22Rv1 (cell line): ENCODE measurements around the gene EXOC4.

Source experiments
- H3K27ac ChIP-seq: fragments of 450-650 bp; 2 replicates; pipeline ENCODE4 v1.5.1; 2017
- CTCF ChIP-seq: fragments of 450-650 bp; IDR thresholded peaks from 2 replicates; pipeline ENCODE4 v1.5.1; 2017; ENCODE audit warnings: mild to moderate bottlenecking
- ZFX ChIP-seq: fragments of 450-650 bp; IDR thresholded peaks from 2 replicates; pipeline ENCODE4 v1.6.1; 2017; ENCODE audit warnings: antibody characterized with exemption, borderline replicate concordance

EXOC4 gene

GRCh38 chr7:133330085-133330484 is 77.2 kb downstream of the EXOC4 start:
- H3K27ac ChIP-seq: no peak overlapping the region
- TF ChIP-seq CTCF: no peak
- TF ChIP-seq ZFX: no peak

- no peak overlapping the region for H3K27ac ChIP-seq
- TF ChIP-seq CTCF (no peak), ZFX (no peak)
These were observed 79.0 kb downstream of the EXOC4 start for GRCh38 chr7:133331861-133332260.

GRCh38 chr7:133339772-133340171 is 86.9 kb downstream of the EXOC4 start:
- H3K27ac ChIP-seq: no peak overlapping the region
- TF ChIP-seq ZFX: no peak
- TF ChIP-seq CTCF: no peak

GRCh38 chr7:133344275-133344674 is 91.4 kb downstream of the EXOC4 start:
- no peak for TF ChIP-seq ZFX
- peak; percentile 37 for TF ChIP-seq CTCF
- H3K27ac ChIP-seq: no peak overlapping the region

- H3K27ac ChIP-seq: no peak overlapping the region
- TF ChIP-seq CTCF: no peak
- TF ChIP-seq ZFX: no peak
These were observed 93.0 kb downstream of the EXOC4 start for GRCh38 chr7:133345690-133346421.

GRCh38 chr7:133348250-133348649 is 95.4 kb downstream of the EXOC4 start:
- no peak overlapping the region for H3K27ac ChIP-seq
- TF ChIP-seq CTCF (no peak), ZFX (no peak)

GRCh38 chr7:133349101-133349500 is 96.2 kb downstream of the EXOC4 start:
- TF ChIP-seq CTCF (no peak), ZFX (no peak)

More at GRCh38 chr7:133349101-133349500, 96.2 kb downstream of the EXOC4 start:
- H3K27ac ChIP-seq: no peak overlapping the region
